NCI-H2107 treated with DMSO at 0.1 percent for 48 hours (cell line): Measurements from ENCODE around the gene LASP1NB.
"Not testable (repeated sequence)": the region's sequence is repeated elsewhere in the genome, so short reads cannot be mapped to it uniquely, and the experiment has no call there.

Experiments used
- DNase-seq: peaks from one replicate; lab custom pipeline; 2025; ENCODE audit not compliant: unreplicated experiment; lab: John Stamatoyannopoulos, UW

LASP1NB gene

GRCh38 chr17:38896346-38896954 is 29.0 kb upstream of the LASP1NB start:
- DNase-seq = no peak

- DNase-seq = no peak
Observed at GRCh38 chr17:38897176-38897575, 28.2 kb upstream of the LASP1NB start.

GRCh38 chr17:38897671-38898290 is 27.6 kb upstream of the LASP1NB start:
- no peak for DNase-seq

GRCh38 chr17:38898291-38898679 is 27.1 kb upstream of the LASP1NB start:
- no peak for DNase-seq

GRCh38 chr17:38898812-38899348 is 26.5 kb upstream of the LASP1NB start:
- no peak for DNase-seq

- no peak for DNase-seq
Observed at GRCh38 chr17:38899421-38899820, 26.0 kb upstream of the LASP1NB start.

GRCh38 chr17:38900978-38901656 is 24.3 kb upstream of the LASP1NB start:
- DNase-seq = no peak

- no peak for DNase-seq
Observed at GRCh38 chr17:38903404-38903803, 22.0 kb upstream of the LASP1NB start.

GRCh38 chr17:38904892-38905291 is 20.5 kb upstream of the LASP1NB start:
- no peak for DNase-seq

GRCh38 chr17:38905375-38905774 is 20.0 kb upstream of the LASP1NB start:
- DNase-seq = no peak

GRCh38 chr17:38906460-38907228 is 18.8 kb upstream of the LASP1NB start:
- no peak for DNase-seq

GRCh38 chr17:38907930-38908675 is 17.3 kb upstream of the LASP1NB start:
- no peak for DNase-seq

- no peak for DNase-seq
Observed at GRCh38 chr17:38908676-38909181, 16.7 kb upstream of the LASP1NB start.

- DNase-seq = no peak
Observed at GRCh38 chr17:38910325-38910724, 15.1 kb upstream of the LASP1NB start.

GRCh38 chr17:38911081-38911730 is 14.2 kb upstream of the LASP1NB start:
- no peak for DNase-seq

GRCh38 chr17:38911731-38912081 is 13.7 kb upstream of the LASP1NB start:
- DNase-seq = not testable (repeated sequence)

GRCh38 chr17:38912221-38912813 is 13.1 kb upstream of the LASP1NB start:
- DNase-seq = no peak

- DNase-seq = no peak
Observed at GRCh38 chr17:38914741-38915638, 10.4 kb upstream of the LASP1NB start.

GRCh38 chr17:38915639-38915995 is 9.8 kb upstream of the LASP1NB start:
- DNase-seq = no peak
